ENCODE results near the gene TCEA3.

- TF ChIP-seq EZH2 (IDR thresholded peaks at IDR 0.05; ENCODE audit: borderline replicate concordance, low read depth, low read length, severe bottlenecking) = no peak
- TF ChIP-seq, protein P1, sequence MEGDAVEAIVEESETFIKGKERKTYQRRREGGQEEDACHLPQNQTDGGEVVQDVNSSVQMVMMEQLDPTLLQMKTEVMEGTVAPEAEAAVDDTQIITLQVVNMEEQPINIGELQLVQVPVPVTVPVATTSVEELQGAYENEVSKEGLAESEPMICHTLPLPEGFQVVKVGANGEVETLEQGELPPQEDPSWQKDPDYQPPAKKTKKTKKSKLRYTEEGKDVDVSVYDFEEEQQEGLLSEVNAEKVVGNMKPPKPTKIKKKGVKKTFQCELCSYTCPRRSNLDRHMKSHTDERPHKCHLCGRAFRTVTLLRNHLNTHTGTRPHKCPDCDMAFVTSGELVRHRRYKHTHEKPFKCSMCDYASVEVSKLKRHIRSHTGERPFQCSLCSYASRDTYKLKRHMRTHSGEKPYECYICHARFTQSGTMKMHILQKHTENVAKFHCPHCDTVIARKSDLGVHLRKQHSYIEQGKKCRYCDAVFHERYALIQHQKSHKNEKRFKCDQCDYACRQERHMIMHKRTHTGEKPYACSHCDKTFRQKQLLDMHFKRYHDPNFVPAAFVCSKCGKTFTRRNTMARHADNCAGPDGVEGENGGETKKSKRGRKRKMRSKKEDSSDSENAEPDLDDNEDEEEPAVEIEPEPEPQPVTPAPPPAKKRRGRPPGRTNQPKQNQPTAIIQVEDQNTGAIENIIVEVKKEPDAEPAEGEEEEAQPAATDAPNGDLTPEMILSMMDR (IDR thresholded peaks at IDR 0.05; ENCODE audit: extremely low read depth in 1 of 2, insufficient read depth in 1 of 2, low read depth in 1 of 2, low read length in 2 of 2) = no peak
- TF ChIP-seq POLR2AphosphoS5 (IDR thresholded peaks at IDR 0.05; ENCODE audit: insufficient read depth, low read depth, low read length) = no peak
- no peak for TF ChIP-seq MAX (IDR thresholded peaks at IDR 0.05; ENCODE audit: insufficient read depth, insufficient read length)
- TF ChIP-seq POLR2A (IDR thresholded peaks at IDR 0.05; ENCODE audit: low read depth, low read length) = no peak
- no peak for TF ChIP-seq JUN (IDR thresholded peaks at IDR 0.05; ENCODE audit: borderline replicate concordance, insufficient read depth, insufficient read length, low read depth)
- TF ChIP-seq GATA2 (IDR thresholded peaks at IDR 0.05; ENCODE audit: insufficient read depth, insufficient read length, low read depth, low read length) = no peak
Measured at GRCh38 chr1:23419180-23419579, 5.4 kb downstream of the TCEA3 start.
